Hippocampal formation (tissue), 2 donors: ENCODE measurements around the gene GP1BB.
"Not testable (repeated sequence)": the region's sequence is repeated elsewhere in the genome, so short reads cannot be mapped to it uniquely, and the experiment has no call there.

Experiments
- DNase-seq, 2 donors: peaks; one replicate each; lab custom pipeline; 2025; lab: John Stamatoyannopoulos, UW

GP1BB gene

GRCh38 chr22:19714312-19715187, 8.8 kb upstream of the GP1BB start, which contains the start of gene SEPTIN5:
Gene SEPTIN5, plus strand, starts transcription at chr22:19714503. Its CDS starts 86 bp downstream, at chr22:19714589.
- DNase-seq = no peak

DNA sequence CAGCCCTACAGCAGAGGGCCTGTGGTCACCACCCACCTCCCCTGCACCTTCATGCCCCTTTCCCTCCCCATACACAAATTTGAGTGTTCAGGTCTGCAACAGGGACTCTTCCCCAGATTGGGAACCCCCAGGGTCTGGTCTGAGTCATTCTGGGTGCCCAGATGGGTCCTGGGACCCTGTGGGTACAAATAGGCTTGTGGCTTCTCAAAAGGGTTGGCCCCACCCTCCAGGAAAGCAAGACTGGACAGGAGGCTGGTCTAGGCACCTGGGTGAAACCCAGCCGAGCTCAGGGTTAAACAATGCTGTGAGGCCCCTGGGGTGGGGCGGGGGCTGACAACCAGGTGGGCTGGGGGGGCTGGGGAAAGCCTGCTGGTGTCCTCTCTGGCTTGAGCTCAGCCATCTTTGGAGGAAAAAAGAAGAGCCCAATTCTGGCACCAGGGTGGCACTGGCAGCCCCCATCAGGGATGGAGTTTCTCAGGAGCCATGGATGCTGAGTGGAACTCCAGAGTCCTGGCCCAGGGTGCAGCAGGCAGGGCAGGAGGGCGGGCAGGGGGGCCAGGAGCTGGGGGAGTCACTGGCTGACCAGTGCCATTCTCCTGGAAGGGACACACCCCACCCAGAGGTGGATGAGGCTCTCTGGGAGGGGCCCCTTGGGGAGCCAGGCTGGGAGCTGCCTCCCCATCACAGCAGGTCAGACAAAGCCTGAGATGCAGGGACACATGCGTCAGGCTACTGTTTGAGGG, 8.0 kb upstream of the GP1BB start:
- DNase-seq = no peak

DNA sequence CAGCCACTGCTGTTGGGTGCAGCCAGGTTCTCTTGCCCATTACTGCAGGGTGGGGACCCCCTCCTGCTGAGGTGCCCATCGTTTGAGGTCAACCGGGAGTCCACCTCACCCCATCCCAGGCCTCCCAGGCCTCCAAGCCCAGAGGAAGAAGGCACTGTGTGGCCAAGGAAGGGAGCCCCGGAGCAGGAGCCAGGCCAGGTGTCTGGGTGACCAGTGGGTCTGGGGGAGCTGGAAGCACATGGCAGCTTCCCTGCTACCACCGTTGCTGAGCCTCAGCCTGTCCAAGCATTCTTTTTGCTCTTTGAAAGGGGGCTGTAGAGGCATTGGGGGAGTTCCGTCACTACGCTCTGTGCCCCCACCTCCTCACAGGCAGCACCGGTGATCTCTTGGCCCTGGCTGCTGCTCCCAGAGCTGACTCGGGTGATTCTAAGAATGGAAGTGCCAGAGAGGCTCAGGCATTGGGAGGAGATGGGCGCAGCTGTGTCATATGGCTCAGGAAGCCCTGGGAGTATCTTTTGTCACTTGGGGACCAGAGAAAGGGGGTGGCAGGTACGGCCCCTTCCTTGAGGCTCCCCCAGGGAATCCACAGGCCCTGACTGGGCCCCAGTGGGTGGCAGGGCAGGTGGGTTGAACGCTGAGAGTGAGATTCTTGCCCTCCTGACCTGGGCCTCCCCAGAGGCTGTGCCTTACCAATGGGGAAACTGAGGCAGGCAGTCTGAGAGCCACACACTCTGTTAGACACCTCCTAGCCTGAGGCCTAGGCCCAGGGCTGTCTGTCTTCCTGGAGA, 7.1 kb upstream of the GP1BB start:
- no peak for DNase-seq

- no peak for DNase-seq
Observed at GRCh38 chr22:19716829-19717105, 6.6 kb upstream of the GP1BB start.

DNA sequence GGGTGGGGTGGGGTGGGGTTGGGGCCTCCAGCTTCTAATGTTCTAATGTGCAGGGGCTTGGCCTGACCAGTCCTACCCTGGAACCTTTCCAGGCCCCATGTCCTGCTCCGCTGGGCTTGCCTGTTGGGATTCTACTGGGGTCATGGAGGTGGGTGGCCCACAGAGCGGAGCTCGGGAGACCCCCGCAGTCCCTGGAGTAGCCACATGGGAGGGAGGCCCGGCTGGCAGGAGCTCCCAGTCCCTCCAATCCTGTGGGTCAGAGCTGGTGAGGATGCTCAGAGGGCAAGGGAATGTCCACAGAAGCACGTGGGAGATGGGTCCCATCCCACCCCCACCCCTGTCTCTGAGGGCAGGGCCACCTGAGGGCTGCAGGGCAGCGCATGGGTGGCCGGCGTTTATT, 6.2 kb upstream of the GP1BB start:
- no peak for DNase-seq

DNA sequence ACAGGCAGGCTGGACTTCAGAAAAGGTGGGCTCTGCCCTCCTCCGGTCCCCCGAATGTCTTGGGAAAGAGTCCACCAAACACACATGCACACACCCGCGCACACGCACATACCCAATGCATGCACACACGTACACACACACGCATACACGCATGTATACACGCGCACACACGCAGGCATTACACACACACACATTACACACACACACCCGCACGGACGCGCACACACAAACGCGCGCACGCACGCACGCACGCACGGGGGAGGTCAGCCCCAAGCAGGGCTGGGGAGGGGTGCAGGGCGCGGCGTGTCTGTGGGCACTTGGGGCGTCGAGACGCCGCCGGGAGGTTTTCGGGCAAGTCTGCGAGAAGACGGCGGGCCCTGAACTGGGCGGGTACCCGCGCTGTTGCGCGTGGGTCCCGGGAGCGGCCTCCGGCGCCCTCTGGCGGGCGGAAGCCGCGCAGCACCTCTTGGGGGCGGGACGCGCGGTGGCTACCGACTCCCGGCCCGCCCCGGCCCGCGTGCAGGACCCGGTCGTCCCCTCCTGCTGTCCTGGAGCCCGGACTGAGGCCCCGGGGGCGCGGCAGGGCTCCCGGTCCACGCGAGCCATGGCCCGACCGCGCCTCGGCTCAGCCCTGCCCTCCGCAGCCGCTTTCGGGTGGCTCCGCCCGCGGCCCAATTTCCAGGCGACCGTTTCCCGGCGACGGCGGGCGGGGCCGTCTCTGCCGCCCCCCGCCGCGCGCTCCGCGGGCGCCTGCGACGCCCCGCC, 5.5 kb upstream of the GP1BB start:
- peak; percentile 24 to 52 for DNase-seq

DNA sequence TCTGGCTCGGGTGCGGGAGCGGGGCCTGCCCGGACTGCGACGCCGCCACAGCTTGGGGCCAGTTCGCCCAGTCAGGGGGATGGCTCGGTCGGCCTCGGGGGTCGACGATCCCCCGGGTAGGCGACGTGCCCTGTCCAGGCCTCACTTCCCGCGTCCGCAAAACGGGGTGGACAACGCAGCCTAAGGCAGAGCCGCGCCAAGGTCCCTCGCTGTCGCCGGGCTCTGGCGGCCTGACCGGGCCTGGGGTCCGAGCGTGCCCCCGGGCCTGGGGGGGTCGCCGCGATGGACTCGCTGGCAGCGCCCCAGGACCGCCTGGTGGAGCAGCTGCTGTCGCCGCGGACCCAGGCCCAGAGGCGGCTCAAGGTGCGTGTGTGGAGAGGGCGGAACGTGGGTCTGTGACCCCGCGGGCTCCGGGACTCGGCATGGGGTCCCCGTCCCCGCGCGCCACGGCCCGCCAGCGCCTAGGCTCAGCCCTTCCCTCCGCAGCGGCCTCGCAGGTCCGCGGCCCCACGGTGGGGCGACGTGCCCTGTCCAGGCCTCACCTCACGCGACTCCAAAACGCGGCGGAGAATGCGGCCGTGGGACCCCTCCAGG, 4.8 kb upstream of the GP1BB start:
- DNase-seq = no peak

- no peak for DNase-seq
Observed at GRCh38 chr22:19719050-19719482, 4.3 kb upstream of the GP1BB start.

DNA sequence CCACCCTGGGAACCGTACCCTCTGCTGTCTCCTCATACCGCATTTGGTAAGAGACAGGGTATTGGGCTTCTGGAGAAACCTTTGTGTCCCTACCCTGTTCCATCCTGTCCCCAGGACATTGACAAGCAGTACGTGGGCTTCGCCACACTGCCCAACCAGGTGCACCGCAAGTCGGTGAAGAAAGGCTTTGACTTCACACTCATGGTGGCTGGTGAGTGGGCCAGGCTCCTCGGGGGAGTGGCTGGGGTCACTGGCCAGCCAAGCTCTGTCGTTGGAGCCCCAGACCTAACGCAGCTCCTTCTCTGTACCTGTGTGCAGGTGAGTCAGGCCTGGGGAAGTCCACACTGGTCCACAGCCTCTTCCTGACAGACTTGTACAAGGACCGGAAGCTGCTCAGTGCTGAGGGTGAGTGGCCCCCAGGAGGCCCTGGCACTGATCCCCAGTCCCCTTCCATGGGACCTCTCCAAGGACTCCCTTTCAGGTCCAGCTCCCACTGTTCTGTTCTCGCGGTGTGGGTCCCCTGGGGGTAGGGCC, 3.8 kb upstream of the GP1BB start:
- DNase-seq = no peak

- DNase-seq = no peak
Observed at GRCh38 chr22:19720150-19720827, 3.0 kb upstream of the GP1BB start.

- DNase-seq = no peak
Observed at GRCh38 chr22:19720999-19721329, 2.4 kb upstream of the GP1BB start.

GRCh38 chr22:19721330-19722177, 1.8 kb upstream of the GP1BB start:
- no peak for DNase-seq

DNA sequence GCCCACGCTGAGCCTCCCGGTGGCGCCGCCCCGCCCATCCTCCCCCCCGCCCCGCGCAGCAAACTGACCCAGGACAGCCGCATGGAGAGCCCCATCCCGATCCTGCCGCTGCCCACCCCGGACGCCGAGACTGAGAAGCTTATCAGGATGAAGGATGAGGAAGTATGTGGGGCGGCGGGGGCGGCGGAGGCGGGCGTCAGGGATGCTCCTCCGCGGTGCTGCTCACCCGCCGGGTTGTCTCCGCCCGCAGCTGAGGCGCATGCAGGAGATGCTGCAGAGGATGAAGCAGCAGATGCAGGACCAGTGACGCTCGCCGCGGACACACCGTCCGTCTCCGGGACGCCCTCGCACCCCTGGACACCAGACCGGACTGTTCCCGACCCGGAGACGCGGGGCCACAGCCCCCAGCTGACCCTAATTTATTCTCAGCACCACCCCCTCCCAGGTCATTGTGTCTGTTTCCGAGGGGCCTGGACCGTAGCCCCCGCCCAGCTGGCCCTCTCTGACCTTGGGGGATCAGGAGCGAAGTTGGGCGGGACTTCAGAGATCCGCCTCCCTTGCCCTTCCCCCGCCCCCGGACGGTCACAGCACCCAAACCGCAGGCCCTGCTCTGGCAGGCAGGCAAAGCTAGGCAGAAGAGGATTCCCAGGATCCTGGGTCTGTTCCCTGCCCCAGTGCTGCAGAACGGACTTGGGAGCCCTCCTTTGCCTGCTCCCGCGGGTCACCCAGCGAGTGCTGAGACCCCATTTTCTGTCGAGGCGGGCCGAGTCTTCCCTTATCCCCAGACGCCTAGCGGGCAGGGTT, 959 bp upstream of the GP1BB start:
- DNase-seq = no peak

- no peak for DNase-seq
Observed at GRCh38 chr22:19722982-19723231, 432 bp upstream of the GP1BB start.

GRCh38 chr22:19723983-19724827, 866 bp downstream of the GP1BB start:
- DNase-seq = no peak

- DNase-seq = no peak
Observed at GRCh38 chr22:19724927-19725661, 1.8 kb downstream of the GP1BB start.

- not testable (repeated sequence) for DNase-seq
Observed at GRCh38 chr22:19726064-19726788, 2.9 kb downstream of the GP1BB start.
